ENCODE measurements around the gene MYBPHL.

GRCh38 chr1:109250454-109251276, 56.1 kb downstream of the MYBPHL start:
- TF ChIP-seq CTCF (IDR thresholded peaks at IDR 0.05): no peak
- TF ChIP-seq POLR2A (IDR thresholded peaks at IDR 0.05): no peak
